ENCODE data around the gene ST3GAL3.

- no peak for TF ChIP-seq CTCF (IDR thresholded peaks at IDR 0.05)
- TF ChIP-seq CEBPB (IDR thresholded peaks at IDR 0.05): no peak
- TF ChIP-seq EP300 (IDR thresholded peaks at IDR 0.05): no peak
- TF ChIP-seq ZNF302 (CRISPR knock-in tag; IDR thresholded peaks at IDR 0.05): no peak
- no peak for TF ChIP-seq POLR2A (IDR thresholded peaks at IDR 0.05; ENCODE audit: low read length)
- no peak for TF ChIP-seq SMC3 (IDR thresholded peaks at IDR 0.05)
- TF ChIP-seq MAX (IDR thresholded peaks at IDR 0.05): no peak
- no peak for TF ChIP-seq NR3C1 (IDR thresholded peaks at IDR 0.05)
- no peak for TF ChIP-seq TP53 (CRISPR knock-in tag; IDR thresholded peaks at IDR 0.05)
- TF ChIP-seq ZFP36 (IDR thresholded peaks at IDR 0.05; ENCODE audit: borderline replicate concordance, partially characterized antibody): no peak
- TF ChIP-seq KDM1A (IDR thresholded peaks at IDR 0.05; ENCODE audit: low read depth): no peak
Measured at GRCh38 chr1:43936431-43937151, 229.3 kb downstream of the ST3GAL3 start.
